Upper lobe of left lung (tissue), 6 donors: Measurements from ENCODE around the gene MOCOS. TPM values are rescaled to one million over a fixed set of nuclear protein-coding genes. Genes with fewer than 3 reads are reported as not detected.

Experiments used
- ATAC-seq, 2 donors: fragments of 200-7000 bp; cut with Tn5 transposase; one replicate each; pipeline ENCODE4 v1.9.1; 2022; ENCODE audit warnings: mild to moderate bottlenecking in 2 of 2, moderate library complexity in 2 of 2; ENCODE audit not compliant: low FRiP score in 2 of 2
- DNase-seq, 2 donors: peaks; one replicate each; pipeline ENCODE4 v3.0.0-alpha.2; 2019 to 2020
- H3K27ac ChIP-seq, 4 donors: fragments of 200-600 bp; sonication (generic); one replicate each; pipeline ENCODE4 v1.5.1; 2016 to 2019
- H3K27me3 ChIP-seq, 4 donors: fragments of 200-600 bp; sonication (generic); one replicate each; pipeline ENCODE4 v1.5.1; 2017 to 2019
- H3K36me3 ChIP-seq, 4 donors: fragments of 200-600 bp; sonication (generic); one replicate each; pipeline ENCODE4 v1.5.1; 2016 to 2019
- H3K4me1 ChIP-seq, 4 donors: fragments of 200-600 bp; sonication (generic); one replicate each; pipeline ENCODE4 v1.5.1; 2018 to 2019
- H3K4me3 ChIP-seq, 4 donors: fragments of 200-600 bp; sonication (generic); one replicate each; pipeline ENCODE4 v1.5.1; 2017 to 2019; ENCODE audit warnings: mild to moderate bottlenecking in 2 of 4, moderate library complexity in 1 of 4
- H3K9me3 ChIP-seq, 4 donors: fragments of 200-600 bp; sonication (generic); one replicate each; pipeline ENCODE4 v1.5.1; 2018 to 2019
- CTCF ChIP-seq, 6 experiments: fragments of 450-650 bp in 4 of 6; fragments of 200-600 bp in 2 of 6; sonication (generic) in 2 of 6; IDR thresholded peaks; one replicate each; pipeline ENCODE4 v1.5.1; 2016 to 2019; ENCODE audit warnings: antibody characterized with exemption in 6 of 6
- EP300 ChIP-seq, 4 donors: sonication (generic); formaldehyde crosslinking; IDR thresholded peaks; one replicate each; pipeline ENCODE4 v1.5.1; 2017; ENCODE audit warnings: antibody characterized with exemption in 4 of 4, control low read depth in 2 of 4
- POLR2A ChIP-seq, 4 donors: fragments of 450-650 bp; IDR thresholded peaks; one replicate each; pipeline ENCODE4 v1.5.1; 2016 to 2017; ENCODE audit warnings: antibody characterized with exemption in 4 of 4, mild to moderate bottlenecking in 2 of 4
- POLR2AphosphoS5 ChIP-seq, 2 donors: sonication (generic); formaldehyde crosslinking; IDR thresholded peaks; one replicate each; pipeline ENCODE4 v1.5.1; 2017; ENCODE audit warnings: antibody characterized with exemption in 2 of 2
- WGBS, 2 donors: methylation state at CpG; one replicate each; pipeline ENCODE4 v1.1.5; 2017 to 2018; 5-methylcytosine and 5-hydroxymethylcytosine counted together
- total RNA-seq, 6 donors: library from RNA; depleted of rRNA in 4 of 6; stranded (reverse); fragments of >200 nt in 4 of 6; gene quantifications; one replicate each; pipeline versions ENCODE4 v1.1.0 to v1.2.1, GENCODE V29; 2016 to 2021
- donor health status: DM: no; HTN: no; CAD: no; lungs with moderate emphysema.
- donor health status: DM: no; HTN: yes; CAD: no; lungs with severe emphysema.

The MOCOS gene
- total RNA-seq, 6 donors from 2014 or later: 1.9 to 4.7 (median 3.8) TPM

GRCh38 chr18:36191286-36191685 is 4.0 kb downstream of the MOCOS start:
- Histone ChIP-seq H3K4me1 (peaks cover 9 to 21% (median 14%) of the 10 kb centered on the region in 4 donors), H3K27ac (no peak overlapping the region), H3K4me3 (no peak overlapping the region), H3K36me3 (no peaks in the 10 kb centered on the region), H3K9me3 (no peaks in the 10 kb centered on the region), H3K27me3 (no peaks in the 10 kb centered on the region)
- TF ChIP-seq POLR2A (IDR thresholded peaks at IDR 0.05): no peak
- no peak for TF ChIP-seq POLR2AphosphoS5 (IDR thresholded peaks at IDR 0.05)
- TF ChIP-seq CTCF (IDR thresholded peaks at IDR 0.05): no peak
- TF ChIP-seq EP300 (IDR thresholded peaks at IDR 0.05): no peak
- ATAC-seq: no peak
- no peak for DNase-seq
- WGBS, 2 donors: 98 to 100% methylated on average over 3 of the region's 3 CpGs

- Histone ChIP-seq H3K4me1 (peaks cover 6 to 16% (median 10%) of the 10 kb centered on the region in 4 donors), H3K27ac (no peak overlapping the region), H3K27me3 (no peaks in the 10 kb centered on the region), H3K9me3 (no peaks in the 10 kb centered on the region), H3K36me3 (no peaks in the 10 kb centered on the region), H3K4me3 (no peak overlapping the region)
- ATAC-seq: no peak
- DNase-seq: no peak
- TF ChIP-seq EP300 (IDR thresholded peaks at IDR 0.05) (no peak), POLR2A (IDR thresholded peaks at IDR 0.05) (no peak), POLR2AphosphoS5 (IDR thresholded peaks at IDR 0.05) (no peak), CTCF (IDR thresholded peaks at IDR 0.05) (no peak)
- WGBS, 2 donors: 76 to 82% methylated on average over 1 of the region's 1 CpG
Measured at GRCh38 chr18:36191711-36192110, 4.4 kb downstream of the MOCOS start.

DNA sequence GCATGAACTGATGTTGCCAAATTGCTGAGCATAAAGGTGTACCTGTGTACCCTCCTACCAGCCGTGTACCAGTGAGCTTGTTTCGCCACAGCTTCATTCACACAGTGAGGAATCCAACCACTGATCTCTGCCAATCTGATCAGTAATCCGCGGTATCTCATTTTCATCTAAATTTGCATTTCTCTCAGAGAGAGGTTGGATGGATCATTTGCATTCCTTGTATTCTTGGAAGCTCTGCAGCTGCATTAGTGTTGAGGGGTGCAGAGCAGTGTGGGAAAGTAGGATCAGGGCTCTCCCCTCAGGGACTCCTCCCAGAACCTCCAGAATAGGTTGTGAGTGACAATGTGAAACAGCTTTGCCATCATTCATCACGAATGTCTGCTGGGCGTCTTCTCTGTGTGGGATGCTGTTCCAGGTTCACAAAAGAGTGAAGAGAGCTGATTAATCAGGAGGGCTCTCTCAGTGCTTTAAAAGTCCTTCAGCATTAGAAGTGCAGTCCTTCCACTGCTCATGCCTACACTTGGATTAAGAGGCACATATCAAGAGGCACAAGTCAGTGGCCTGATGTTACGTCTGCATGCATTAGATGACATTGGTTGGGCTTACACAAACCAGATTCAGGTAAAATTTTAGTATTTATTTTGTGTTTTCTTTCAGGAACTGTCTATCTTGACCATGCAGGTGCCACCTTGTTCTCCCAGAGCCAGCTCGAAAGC is 7.5 kb downstream of the MOCOS start:
- Histone ChIP-seq H3K4me1 (no peaks in the 10 kb centered on the region), H3K27me3 (no peaks in the 10 kb centered on the region), H3K36me3 (no peaks in the 10 kb centered on the region), H3K27ac (no peak overlapping the region), H3K4me3 (no peak overlapping the region), H3K9me3 (no peaks in the 10 kb centered on the region)
- no peak for TF ChIP-seq CTCF (IDR thresholded peaks at IDR 0.05)
- TF ChIP-seq POLR2AphosphoS5 (IDR thresholded peaks at IDR 0.05): no peak
- TF ChIP-seq POLR2A (IDR thresholded peaks at IDR 0.05): no peak
- peak in 1 of 4 donors; percentile 67 for TF ChIP-seq EP300 (IDR thresholded peaks at IDR 0.05)
- ATAC-seq (no peak), DNase-seq (no peak)
- 68 to 71% methylated on average over 8 of the region's 8 CpGs for WGBS, 2 donors

- no peaks in the 10 kb centered on the region for H3K4me1 ChIP-seq
- 48 to 51% methylated on average over 3 of the region's 3 CpGs for WGBS, 2 donors
- no peaks in the 10 kb centered on the region for H3K9me3 ChIP-seq
- no peaks in the 10 kb centered on the region for H3K36me3 ChIP-seq
- no peaks in the 10 kb centered on the region for H3K27me3 ChIP-seq
- no peak for TF ChIP-seq POLR2A (IDR thresholded peaks at IDR 0.05)
- TF ChIP-seq CTCF (IDR thresholded peaks at IDR 0.05): no peak
- TF ChIP-seq POLR2AphosphoS5 (IDR thresholded peaks at IDR 0.05): no peak
- TF ChIP-seq EP300 (IDR thresholded peaks at IDR 0.05): no peak
- no peak overlapping the region for H3K27ac ChIP-seq
- peak; percentile 16 to 31 for ATAC-seq
- H3K4me3 ChIP-seq: no peak overlapping the region
- no peak for DNase-seq
Measured at GRCh38 chr18:36195427-36196122, 8.3 kb downstream of the MOCOS start.
